IgD-negative memory B cell (primary cell): Measurements from ENCODE around the gene FOXK1. TPM values are rescaled to one million over a fixed set of nuclear protein-coding genes. Genes with fewer than 3 reads are reported as not detected.

Experiments
- H3K27ac Mint-ChIP-seq, 3 donors: one replicate each; pipeline ENCODE4 v1.8.0; 2020 to 2022; ENCODE audit warnings: mild to moderate bottlenecking in 3 of 3, mixed read lengths in 3 of 3, moderate library complexity in 1 of 3
- H3K27me3 Mint-ChIP-seq: one replicate; pipeline ENCODE4 v1.8.0; 2021; ENCODE audit warnings: mixed read lengths
- H3K36me3 Mint-ChIP-seq: one replicate; pipeline ENCODE4 v1.8.0; 2020; ENCODE audit warnings: mild to moderate bottlenecking, mixed read lengths
- H3K4me1 Mint-ChIP-seq, 3 donors: one replicate each; pipeline ENCODE4 v1.8.0; 2020 to 2022; ENCODE audit warnings: mixed read lengths in 3 of 3, mild to moderate bottlenecking in 1 of 3
- H3K4me3 Mint-ChIP-seq, 4 donors: one replicate each; pipeline ENCODE4 v1.8.0; 2020 to 2022; ENCODE audit warnings: mild to moderate bottlenecking in 4 of 4, mixed read lengths in 4 of 4, moderate library complexity in 3 of 4
- H3K9me3 Mint-ChIP-seq, 3 donors: one replicate each; pipeline ENCODE4 v1.8.0; 2020 to 2021; ENCODE audit warnings: mixed read lengths in 3 of 3, mild to moderate bottlenecking in 1 of 3
- polyA plus RNA-seq: library from polyadenylated mRNA; unstranded; fragments of 300-500 nt; fragmentation: Illumina TruSeq; gene quantifications from one replicate; pipeline ENCODE4 v1.2.3, GENCODE V29; 2021

Gene FOXK1
- polyA plus RNA-seq, 1 donor from 2014 or later: 2.3 TPM

DNA sequence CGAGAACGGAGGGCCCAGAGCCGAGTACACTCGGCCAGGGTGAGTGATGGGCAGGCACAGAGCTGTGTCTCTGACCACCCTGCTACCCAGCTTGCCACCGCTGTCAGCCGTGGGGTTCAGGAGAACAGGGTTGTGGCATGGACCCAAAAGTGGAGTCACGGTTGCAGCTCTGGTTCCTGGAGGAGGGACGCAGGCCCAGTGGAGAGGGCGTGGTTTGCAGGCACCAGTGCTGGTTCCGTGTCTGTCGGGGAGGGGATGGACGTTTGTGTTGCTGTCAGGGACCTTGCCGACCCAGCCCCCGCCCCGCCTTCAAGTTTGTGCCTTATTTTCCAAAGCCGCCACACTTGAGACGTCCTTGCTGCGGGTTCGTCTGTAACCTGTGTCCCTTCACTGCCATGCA lies 48.2 kb downstream of the FOXK1 start:
- Mint-ChIP-seq H3K27ac (no peak overlapping the region), H3K27me3 (no peaks in the 10 kb centered on the region), H3K36me3 (no peaks in the 10 kb centered on the region), H3K9me3 (no peaks in the 10 kb centered on the region), H3K4me1 (peaks cover 15 to 26% (median 19%) of the 10 kb centered on the region in 3 donors), H3K4me3 (no peak overlapping the region)

- H3K4me3 Mint-ChIP-seq: no peak overlapping the region
- H3K4me1 Mint-ChIP-seq: peaks cover 11 to 22% (median 12%) of the 10 kb centered on the region in 3 donors
- H3K27me3 Mint-ChIP-seq: no peaks in the 10 kb centered on the region
- H3K9me3 Mint-ChIP-seq: no peaks in the 10 kb centered on the region
- no peaks in the 10 kb centered on the region for H3K36me3 Mint-ChIP-seq
- peak overlapping the region in 1 of 3 donors; percentile 23 for H3K27ac Mint-ChIP-seq
These were observed 48.9 kb downstream of the FOXK1 start for GRCh38 chr7:4730971-4731370.

DNA sequence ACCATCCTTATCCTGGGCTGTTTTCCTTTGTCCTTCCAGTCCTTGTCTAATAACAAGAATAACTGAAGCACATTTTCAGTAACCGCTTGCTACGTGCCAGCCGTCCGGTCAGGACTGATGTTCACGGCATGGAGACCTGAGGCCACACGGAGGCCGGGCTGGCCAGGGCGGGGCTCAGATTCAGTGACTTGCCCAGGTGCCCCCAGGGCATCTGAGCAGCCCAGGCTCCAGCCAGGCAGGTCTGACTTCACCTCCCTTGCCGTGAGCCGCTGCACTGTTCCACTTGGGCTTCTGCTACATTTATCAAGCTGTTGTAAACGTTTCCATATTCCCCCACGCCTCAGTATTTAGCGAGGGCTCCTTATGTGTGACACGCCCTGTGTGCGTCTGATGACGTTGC lies 49.7 kb downstream of the FOXK1 start:
- peaks cover 4 to 16% (median 7%) of the 10 kb centered on the region in 3 donors for H3K4me1 Mint-ChIP-seq
- no peak overlapping the region for H3K27ac Mint-ChIP-seq

DNA sequence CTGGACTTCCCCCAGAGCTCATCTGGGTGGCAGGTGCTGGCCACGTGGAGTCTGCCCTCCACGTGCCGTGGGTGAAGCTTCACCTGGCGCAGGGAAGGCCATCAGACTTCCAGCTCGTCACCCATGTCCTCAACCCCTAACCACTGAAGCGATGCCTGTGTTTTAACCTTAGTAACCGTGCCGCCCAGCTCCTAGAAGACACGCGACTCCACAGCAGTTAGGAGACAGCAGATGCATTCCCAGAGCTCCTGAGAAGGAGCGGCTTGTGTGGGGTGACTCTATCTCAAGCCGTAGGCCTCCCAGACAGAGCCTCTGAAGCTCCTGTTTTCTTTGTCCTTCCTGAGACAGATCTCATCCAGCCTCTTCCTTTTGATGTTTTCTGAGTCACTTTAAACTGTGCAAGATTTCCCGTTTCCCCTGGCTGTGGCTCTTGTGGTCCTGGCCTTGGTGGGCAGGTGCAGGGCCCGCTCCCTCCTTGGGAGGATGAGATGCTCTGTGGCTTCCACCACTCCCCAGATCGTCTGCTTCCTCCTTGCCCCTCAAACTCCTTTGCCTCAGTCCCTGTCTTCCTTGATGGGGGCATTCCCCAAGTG lies 51.9 kb downstream of the FOXK1 start:
- Mint-ChIP-seq H3K27ac (no peak overlapping the region), H3K4me3 (no peak overlapping the region), H3K9me3 (no peaks in the 10 kb centered on the region), H3K4me1 (peaks cover 5 to 20% (median 10%) of the 10 kb centered on the region in 3 donors), H3K27me3 (no peaks in the 10 kb centered on the region), H3K36me3 (no peaks in the 10 kb centered on the region)

More for the DNA sequence above, 49.7 kb downstream of the FOXK1 start:
- Mint-ChIP-seq H3K27me3 (no peaks in the 10 kb centered on the region), H3K4me3 (no peak overlapping the region), H3K36me3 (no peaks in the 10 kb centered on the region), H3K9me3 (no peaks in the 10 kb centered on the region)

- Mint-ChIP-seq H3K4me1 (peaks cover 12 to 25% (median 17%) of the 10 kb centered on the region in 3 donors), H3K27ac (no peak overlapping the region)
These were observed 52.7 kb downstream of the FOXK1 start for GRCh38 chr7:4734587-4735345.

DNA sequence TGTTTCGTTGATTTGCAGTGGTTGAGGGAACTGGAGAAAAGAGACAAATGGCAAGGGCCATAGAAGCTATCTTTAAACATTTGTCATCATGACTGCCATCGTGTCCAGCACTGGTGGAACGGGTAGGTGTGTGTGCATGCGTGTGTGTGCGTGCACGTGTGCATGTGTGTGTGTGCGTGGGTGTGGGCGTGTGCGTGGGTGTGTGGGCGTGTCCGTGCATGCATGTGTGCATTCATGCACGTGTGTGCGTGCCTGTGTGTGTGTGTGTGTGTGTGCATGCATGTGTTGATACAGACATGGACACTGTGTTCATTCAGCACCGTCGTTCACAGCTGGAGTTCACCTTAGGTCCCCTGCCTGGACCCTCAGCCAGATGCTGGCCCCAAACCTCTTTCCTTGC lies 55.2 kb downstream of the FOXK1 start:
- Mint-ChIP-seq H3K27ac (peak overlapping the region in 1 of 3 donors; percentile 44), H3K4me1 (peaks cover 18 to 19% (median 19%) of the 10 kb centered on the region in 3 donors), H3K9me3 (no peaks in the 10 kb centered on the region), H3K27me3 (no peaks in the 10 kb centered on the region), H3K4me3 (no peak overlapping the region), H3K36me3 (no peaks in the 10 kb centered on the region)

More at GRCh38 chr7:4734587-4735345, 52.7 kb downstream of the FOXK1 start:
- H3K4me3 Mint-ChIP-seq: no peak overlapping the region
- no peaks in the 10 kb centered on the region for H3K27me3 Mint-ChIP-seq
- no peaks in the 10 kb centered on the region for H3K9me3 Mint-ChIP-seq
- no peaks in the 10 kb centered on the region for H3K36me3 Mint-ChIP-seq

DNA sequence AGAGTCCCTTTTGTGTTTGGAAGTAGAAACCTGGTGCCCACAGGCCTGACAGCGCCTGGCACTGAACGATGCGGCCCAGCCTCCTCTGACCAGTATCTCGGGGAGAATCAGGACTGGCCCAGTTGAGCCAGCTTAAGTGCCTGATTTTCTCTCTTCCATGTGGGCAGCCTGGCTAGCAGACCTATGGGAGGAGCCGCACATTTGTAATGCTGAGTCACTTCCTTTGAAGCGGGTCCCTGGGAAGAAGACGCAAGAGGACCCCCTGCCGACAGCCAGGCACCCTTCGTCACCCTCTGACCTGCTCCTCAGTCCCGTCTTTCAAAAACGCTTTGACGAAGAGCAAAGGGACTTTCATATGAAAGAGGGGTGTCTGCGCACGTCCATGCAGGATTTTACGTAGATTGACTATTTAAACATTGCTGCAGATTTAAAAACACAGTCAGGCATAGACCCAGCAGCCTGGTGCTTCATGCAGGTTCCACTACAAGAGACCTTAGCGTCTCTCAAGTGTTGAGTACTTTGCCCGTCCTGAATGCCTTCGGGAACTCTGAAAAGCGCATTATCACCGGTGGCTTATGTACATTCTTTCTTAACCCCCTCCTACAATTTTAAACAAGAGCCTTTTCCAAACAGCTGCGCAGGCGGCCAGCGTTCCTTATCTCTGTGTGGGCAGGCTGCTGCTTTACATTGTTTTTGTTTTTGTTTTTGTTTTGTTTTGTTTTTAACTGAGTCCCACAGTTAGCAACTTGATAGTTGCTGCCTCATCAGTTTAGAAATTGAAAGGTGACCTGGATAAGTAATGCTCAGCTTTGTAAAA lies 56.8 kb downstream of the FOXK1 start:
- Mint-ChIP-seq H3K27me3 (no peaks in the 10 kb centered on the region), H3K36me3 (no peaks in the 10 kb centered on the region), H3K9me3 (no peaks in the 10 kb centered on the region), H3K4me1 (peaks cover 16 to 17% (median 17%) of the 10 kb centered on the region in 3 donors), H3K4me3 (no peak overlapping the region), H3K27ac (peak overlapping the region; percentile 27 to 79 (median 53))

GRCh38 chr7:4739528-4739992 lies 57.5 kb downstream of the FOXK1 start:
- H3K4me1 Mint-ChIP-seq: peaks cover 18 to 21% (median 21%) of the 10 kb centered on the region in 3 donors
- no peaks in the 10 kb centered on the region for H3K36me3 Mint-ChIP-seq
- H3K27me3 Mint-ChIP-seq: no peaks in the 10 kb centered on the region
- H3K27ac Mint-ChIP-seq: peak overlapping the region in 2 of 3 donors; percentile 27 to 79
- H3K9me3 Mint-ChIP-seq: no peaks in the 10 kb centered on the region
- peak overlapping the region in 2 of 4 donors; percentile 41 to 48 for H3K4me3 Mint-ChIP-seq

DNA sequence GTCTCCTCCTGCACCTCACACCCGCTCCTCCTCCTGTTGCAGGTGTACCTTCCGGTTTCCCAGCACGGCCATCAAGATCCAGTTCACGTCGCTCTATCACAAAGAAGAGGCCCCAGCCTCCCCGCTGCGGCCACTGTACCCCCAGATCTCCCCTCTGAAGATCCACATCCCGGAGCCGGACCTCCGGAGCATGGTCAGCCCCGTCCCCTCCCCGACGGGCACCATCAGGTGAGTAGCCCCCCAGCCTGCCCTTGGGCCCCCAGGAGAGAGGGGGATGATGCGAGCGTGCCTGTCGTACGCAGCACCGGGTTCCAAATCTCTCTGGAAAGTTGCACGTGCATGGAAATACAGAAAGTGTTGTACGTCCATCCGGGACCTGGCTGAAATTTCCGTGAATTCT lies 58.7 kb downstream of the FOXK1 start:
- Mint-ChIP-seq H3K9me3 (no peaks in the 10 kb centered on the region), H3K27ac (peak overlapping the region in 2 of 3 donors; percentile 28 to 51), H3K4me3 (no peak overlapping the region), H3K36me3 (no peaks in the 10 kb centered on the region), H3K4me1 (peaks cover 25 to 33% (median 28%) of the 10 kb centered on the region in 3 donors), H3K27me3 (no peaks in the 10 kb centered on the region)

DNA sequence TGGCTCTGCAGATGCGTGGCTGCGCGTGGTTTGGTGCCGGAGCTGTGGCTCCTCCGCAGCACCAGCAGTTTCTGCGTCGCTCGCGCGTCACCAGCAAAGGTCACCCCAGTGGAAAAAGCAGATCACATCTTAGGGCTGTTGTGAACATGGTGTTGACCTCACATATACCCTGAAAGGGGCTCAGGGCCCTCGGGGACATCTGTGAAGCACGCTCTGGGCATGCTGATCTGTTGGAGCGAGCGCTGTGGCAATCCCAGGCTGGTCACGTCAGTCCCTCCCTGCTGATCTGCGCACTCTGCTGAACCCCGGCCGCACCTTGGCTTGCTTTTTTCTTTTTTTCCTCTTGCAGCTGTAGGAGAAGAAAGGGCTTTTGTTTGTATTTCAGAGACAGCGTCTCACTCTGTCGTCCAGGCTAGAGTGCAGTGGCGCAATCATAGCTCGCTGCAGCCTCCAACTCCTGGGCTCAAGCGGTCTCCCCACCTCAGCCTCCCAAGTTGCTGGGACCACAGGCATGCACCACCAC lies 60.0 kb downstream of the FOXK1 start:
- Mint-ChIP-seq H3K4me1 (peaks cover 30 to 39% (median 31%) of the 10 kb centered on the region in 3 donors), H3K36me3 (no peaks in the 10 kb centered on the region), H3K27me3 (no peaks in the 10 kb centered on the region), H3K27ac (peak overlapping the region; percentile 10 to 77 (median 71)), H3K4me3 (peak overlapping the region in 1 of 4 donors; percentile 60), H3K9me3 (no peaks in the 10 kb centered on the region)

- H3K4me3 Mint-ChIP-seq: no peak overlapping the region
- peak overlapping the region in 2 of 3 donors; percentile 77 to 87 for H3K27ac Mint-ChIP-seq
- peaks cover 33 to 40% (median 33%) of the 10 kb centered on the region in 3 donors for H3K4me1 Mint-ChIP-seq
- no peaks in the 10 kb centered on the region for H3K9me3 Mint-ChIP-seq
- peaks cover 2% of the 10 kb centered on the region for H3K36me3 Mint-ChIP-seq
- H3K27me3 Mint-ChIP-seq: no peaks in the 10 kb centered on the region
These were observed 60.8 kb downstream of the FOXK1 start for GRCh38 chr7:4742852-4743251.

DNA sequence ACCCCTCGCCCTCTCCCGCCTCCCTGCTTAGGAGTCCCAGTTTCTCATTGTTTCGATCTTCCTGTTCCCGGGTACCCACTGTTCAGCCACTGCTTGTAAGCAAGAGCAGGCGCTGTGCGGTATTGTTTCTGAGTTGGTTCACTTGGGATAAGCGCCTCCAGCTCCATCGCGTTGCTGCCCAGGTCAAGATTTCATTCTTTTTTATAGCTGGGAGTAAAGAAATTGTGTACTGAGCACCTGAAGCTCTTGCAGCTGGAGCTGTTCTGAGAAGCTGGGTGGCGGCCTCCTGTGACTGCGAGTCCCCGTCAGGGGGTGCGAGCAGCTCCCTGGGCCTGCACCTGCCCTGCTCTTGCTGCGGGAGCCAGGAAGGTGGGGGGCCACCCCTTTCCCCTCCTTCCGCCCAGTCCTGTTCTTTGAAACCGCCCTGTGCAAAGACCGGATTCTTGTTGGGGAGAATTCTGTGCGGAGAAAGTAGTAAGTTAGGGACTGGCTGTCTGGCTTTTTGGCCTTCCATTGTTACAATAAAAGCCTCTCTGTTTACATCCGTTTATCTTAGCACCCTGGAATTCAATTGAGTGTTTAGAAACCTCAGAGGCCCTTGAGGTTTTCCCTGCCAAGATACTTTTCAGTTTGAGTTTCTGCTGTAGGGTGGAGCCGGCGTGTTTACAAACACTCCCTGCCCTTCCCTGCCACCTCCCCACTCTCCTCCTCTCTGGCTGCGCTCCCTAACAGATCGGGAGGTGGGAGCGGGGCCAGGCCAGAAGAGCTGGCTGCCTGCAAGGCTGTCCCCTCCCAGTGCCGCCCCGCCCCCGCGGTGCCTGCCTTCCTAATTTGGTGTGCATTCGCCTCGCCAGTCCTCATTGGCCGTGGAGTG lies 62.5 kb downstream of the FOXK1 start:
- Mint-ChIP-seq H3K4me3 (peak overlapping the region; percentile 80 to 93 (median 88)), H3K36me3 (peaks cover 5% of the 10 kb centered on the region), H3K27ac (peak overlapping the region; percentile 87 to 97 (median 96)), H3K27me3 (no peaks in the 10 kb centered on the region), H3K9me3 (no peaks in the 10 kb centered on the region), H3K4me1 (peaks cover 30 to 39% (median 31%) of the 10 kb centered on the region in 3 donors)

DNA sequence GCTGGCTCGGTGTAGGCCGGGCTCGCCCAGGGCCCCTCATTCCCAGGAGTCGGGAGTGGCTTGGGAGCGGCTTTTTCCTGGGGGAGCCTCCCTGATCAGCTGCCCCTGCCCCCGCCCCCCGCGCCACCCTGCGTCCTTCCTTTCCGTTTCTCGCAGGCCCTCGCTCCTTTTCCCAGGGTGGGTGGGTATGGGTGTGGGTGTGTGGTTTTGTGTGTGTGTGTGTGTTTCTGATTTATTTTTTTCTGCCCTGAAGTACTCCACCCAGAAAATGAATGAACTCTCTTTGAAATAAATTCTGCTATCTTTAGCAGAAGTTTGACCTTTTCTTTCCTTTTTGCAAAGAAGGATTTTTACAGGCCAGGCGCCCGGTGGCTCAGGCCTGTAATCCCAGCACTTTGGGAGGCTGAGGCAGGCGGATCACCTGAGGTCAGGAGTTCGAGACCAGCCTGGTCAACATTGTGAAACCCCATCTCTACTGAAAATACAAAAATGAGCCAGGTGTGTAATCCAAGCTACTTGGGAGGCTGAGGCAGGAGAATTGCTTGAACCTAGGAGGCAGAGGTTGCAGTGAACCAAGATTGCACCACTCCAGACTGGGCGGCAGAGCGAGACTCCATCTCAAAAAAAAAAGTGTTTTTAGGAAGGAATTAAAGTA lies 63.3 kb downstream of the FOXK1 start:
- H3K36me3 Mint-ChIP-seq: peaks cover 5% of the 10 kb centered on the region
- peaks cover 28 to 36% (median 30%) of the 10 kb centered on the region in 3 donors for H3K4me1 Mint-ChIP-seq
- H3K4me3 Mint-ChIP-seq: peak overlapping the region; percentile 80 to 93 (median 88)
- H3K27me3 Mint-ChIP-seq: no peaks in the 10 kb centered on the region
- H3K9me3 Mint-ChIP-seq: no peaks in the 10 kb centered on the region
- H3K27ac Mint-ChIP-seq: peak overlapping the region; percentile 87 to 97 (median 96)
